HG03442 (cell line): ENCODE data around the gene TDRD10.

Source experiments
- ATAC-seq: cut with Tn5 transposase; IDR thresholded peaks from one replicate; pipeline ENCODE4 v1.9.1; 2021; ENCODE audit warnings: mild to moderate bottlenecking, moderate library complexity; ENCODE audit not compliant: unreplicated experiment

Gene TDRD10

DNA sequence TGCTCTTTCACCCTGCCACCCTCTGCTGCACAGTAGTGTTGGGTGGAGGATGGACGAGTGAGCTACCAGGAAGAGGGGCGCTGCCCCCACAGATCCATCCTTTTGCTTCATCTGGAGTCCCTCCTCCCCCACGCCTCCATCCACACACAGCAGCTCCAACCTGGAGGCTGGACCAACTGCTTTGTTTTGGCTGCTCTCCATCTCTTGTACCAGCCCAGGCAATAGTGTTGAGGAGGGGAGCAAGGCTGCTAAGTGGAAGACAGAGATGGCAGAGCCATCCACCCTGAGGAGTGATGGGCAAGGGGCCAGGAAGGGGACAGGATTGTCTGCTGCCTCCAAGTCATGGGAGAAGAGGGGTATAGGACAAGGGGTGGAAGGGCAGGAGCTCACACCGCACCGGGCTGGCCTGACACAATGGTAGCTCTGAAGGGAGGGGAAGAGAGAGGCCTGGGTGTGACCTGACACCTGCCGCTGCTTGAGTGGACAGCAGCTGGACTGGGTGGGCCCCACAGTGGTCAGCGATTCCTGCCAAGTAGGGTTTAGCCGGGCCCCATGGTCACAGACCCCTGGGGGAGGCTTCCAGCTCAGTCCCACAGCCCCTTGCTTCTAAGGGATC is 74.0 kb downstream of the TDRD10 start:
- ATAC-seq: no peak

DNA sequence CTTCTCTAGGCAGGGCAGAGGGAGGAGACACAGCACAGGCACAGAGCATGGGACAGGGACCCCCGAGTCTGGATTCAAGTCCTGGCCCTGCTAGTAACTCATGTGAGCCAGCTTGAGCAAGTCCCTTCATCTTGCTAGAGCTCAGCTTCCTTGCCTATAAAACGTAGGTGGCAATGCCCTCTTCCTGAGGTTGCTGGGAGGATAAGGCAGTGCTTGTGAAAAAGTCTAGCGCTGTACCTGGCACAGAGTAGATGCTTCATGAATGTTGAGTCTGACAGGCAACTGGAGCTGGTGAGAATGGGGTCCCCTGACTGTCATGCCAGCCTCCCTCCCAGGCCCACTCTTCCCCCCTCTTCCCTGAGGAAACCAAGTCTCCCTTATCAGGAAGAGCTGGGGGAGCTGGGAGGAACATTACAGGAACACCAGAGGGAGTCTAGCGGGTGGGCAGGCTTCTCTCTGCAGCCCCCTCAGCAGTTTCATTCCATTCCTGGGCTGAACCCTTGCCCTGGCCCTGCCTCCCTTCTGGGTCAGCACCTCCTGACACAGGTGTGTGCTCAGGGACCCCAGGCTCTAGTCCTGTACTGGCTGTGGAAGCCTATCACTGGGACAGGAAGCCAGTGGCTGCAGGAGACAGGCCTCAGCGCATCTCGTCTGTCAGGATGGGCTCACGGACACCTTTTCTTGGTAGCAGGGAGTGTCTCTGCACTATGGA is 75.5 kb downstream of the TDRD10 start:
- no peak for ATAC-seq

DNA sequence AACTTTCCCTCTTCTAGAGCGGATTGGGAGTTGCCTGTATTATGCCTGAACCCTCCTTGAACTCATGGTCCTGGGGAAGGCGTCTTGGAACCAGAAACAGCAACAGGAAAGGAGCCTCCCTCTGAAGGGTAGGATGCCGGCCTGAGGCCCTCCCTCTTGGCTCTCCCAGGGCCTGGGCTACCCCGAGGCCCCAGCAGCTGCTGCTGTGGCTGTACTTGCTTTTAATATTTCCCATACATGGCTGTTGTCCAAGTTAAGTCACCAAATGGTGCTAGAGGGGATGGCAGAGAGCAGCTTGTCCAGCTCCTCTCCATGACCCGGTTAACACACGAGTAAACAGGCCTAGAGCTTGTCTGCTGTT is 76.0 kb downstream of the TDRD10 start:
- no peak for ATAC-seq

DNA sequence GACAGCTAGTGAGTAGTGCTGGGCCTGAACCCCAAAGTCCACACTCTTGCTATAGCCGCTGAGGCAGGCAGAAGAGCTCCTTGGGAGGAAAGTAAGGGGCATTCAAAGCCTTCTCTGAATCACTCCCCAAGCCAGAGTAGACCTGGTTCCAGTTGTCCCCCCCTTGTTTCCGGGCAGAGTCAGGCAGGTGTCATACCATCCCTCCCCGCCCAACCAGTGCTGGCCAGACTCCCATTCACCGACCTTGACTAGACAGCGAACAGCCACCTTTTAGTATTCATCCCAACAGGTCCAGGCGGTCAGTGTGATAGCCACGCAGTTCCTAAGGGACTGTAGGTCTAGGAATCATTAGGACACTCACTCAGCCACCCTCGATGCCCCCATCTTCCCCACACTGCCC is 77.4 kb downstream of the TDRD10 start:
- ATAC-seq: no peak

DNA sequence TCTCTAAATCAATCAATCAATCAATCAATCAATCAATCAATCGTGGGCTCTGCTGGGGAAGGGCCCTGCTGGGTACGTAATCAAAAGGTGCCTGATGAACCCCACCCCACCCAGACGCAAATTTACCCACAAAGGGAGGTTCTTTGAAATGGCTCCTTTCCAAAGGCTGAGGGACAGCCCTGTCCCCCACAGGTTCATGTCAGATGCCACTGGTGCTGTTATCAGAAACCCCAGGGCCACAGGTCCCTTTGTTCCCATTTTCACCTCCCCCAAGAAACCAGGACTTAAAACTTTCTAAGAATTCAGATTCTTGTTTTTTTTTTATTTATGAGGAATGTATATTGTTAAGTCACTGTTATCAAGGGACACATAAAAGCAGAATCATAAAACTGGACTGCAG is 79.7 kb downstream of the TDRD10 start:
- no peak for ATAC-seq

DNA sequence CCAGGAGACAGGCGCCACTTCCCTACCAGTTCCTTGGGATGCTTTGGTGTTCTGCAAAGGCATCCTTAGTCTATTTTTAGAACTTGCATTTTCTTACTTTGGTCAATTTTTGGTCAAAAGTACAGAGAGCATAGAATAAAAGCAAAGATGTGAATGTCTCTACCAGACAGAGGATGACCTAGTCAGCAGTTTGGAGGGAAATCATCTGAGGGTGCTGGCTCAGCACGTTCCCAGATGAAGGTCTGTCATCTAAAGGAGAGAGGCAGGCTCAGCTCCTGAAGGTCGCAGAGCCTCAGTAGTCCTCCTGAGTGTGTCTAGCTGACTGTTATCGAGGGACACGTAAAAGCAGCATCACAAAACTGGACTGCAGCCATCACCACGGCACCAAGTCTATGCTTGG is 80.9 kb downstream of the TDRD10 start:
- no peak for ATAC-seq

DNA sequence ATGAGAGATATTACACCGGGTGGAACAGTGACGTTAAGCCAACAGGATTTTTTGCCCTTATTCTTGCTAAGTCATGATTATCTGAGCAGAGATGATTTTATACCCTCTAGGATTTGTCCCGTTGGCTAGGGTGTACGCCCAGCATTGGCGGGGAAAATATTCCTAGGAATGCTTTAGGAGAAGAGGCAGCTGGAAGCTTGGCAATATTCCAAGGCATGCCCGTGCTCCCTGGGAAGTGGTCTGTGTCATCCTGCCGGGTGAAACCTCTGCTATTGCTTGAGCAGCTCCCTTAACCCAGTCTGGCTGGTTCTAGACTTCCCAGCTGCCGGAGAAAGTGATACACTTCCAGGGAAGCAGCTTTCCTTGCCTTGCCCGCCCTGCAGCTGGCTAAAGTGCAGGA is 81.8 kb downstream of the TDRD10 start:
- ATAC-seq: no peak

DNA sequence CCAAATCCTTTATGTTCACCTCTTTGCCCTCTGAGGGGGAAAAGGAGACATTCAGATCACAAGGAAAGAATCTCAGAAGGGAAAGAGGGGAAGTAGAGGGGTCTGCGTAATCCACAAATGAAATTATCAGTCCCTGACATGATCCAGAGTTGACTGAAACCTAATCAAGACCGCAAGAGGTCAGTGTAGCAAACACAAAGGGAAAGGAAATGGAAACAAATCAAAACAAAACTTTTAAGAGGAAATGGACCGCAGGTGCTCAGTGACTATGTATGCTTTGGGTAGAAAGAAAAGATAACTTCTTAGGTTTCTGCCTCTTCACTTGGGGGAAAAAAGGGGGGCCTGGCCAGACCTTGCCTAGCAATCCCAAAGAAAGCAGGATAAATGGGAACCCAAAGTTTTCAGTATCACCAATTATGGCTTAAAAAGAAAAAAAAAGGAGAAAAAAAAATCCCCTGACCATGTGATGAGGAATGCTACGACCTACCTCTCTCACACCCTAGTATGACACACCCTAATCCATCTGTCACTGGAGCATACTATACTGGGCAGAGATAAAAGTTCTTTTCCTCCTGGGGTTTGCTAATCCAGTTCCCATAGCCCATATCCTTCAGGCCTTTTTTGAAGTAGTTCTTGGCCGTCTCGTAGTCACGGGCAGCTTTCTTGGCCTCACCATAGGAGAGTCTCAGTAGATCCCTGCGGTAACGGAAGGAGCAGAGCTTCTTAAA is 82.4 kb downstream of the TDRD10 start:
- no peak for ATAC-seq

DNA sequence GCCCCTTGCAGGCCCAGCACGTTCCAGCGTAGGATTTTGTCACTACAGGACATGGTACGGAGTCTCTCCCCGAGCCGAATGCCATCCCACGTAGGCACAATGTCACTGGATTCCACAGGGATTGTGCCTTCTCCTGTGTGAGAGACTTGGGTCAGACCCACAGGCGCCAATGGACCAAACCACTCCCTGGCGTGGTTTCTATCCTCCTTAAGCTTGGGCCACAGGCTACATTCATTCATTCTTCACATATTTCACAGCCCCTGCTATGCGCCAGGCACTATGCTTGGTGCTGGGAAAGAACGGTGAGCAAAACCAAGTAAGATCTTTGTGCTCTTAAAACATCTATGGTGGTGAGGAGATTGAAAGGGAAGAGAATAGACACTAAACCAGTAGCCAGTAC is 84.2 kb downstream of the TDRD10 start:
- ATAC-seq: no peak

DNA sequence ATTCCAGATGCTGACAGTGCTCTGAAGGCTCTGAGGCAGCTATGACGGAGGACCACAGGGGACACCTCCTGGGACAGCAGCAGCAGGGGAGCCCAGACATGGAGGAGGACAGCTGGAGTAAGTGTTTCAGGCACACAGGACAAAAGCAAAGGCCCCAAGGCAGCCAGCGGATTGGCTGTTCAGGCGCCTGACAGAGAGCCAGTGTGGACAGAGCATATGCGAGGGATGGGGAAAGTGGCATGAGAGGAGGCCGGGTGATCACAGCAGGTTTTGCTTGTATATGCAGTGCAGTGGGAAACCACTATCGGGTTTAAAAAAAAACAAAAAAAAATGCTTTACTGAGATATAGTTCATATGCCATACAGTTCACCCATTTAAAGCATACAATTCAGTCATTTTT is 84.6 kb downstream of the TDRD10 start:
- ATAC-seq: no peak

DNA sequence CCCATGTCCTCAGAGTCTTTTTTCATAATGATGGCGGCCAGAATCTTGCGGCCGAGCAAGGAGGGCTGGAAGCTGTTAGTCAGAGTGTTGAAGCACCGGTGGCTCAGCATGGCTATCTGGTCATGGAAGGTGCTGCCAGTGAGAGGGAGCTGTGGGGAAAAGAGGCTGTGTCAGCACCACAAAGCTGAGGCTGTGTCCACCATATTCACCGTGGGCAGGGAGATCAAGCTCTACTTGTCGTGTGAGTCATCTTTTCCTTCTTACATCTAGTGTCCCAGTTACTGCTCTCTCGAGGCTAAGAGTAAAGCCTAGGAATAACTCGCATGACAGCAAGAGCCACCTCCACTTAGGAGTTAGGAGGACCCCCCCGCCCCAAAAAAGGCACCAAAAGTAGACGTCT is 87.8 kb downstream of the TDRD10 start:
- ATAC-seq: no peak

DNA sequence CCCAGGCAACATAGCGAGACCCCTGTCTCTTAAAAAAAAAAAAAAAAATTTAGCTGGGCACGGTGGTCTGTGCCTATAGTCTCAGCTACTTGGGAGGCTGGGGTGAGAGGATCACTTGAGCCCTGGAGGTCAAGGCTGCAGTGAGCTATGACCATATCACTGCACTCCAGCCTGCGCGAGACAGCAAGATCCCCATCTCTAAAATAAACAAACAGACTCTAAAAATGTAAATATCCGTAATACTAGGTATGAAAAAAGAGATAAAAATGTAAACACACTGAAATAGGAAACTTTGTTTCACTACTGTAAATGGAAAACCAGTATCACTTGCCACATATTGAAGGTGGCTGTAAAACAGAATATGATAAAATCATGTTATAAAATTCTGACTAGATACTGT is 88.7 kb downstream of the TDRD10 start:
- no peak for ATAC-seq

DNA sequence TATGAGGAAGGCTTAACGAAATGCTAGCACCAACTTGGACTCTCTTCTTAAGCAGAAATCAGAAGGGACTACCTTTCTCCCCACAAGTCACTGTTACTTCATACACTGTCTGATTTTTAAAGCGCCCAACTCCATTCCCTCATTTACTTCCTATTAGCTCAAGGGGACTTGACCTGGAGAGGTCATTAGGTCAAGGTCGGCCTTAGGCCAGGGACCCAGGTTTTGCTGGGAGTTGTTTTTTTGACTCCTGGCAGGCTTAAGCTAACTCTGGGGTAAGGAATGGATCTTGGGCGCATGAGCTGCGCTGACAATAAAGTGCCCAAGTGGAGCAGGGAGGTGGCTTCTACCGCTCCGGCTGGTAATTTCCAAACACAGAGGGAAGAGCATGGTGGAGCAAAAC is 89.2 kb downstream of the TDRD10 start:
- no peak for ATAC-seq

DNA sequence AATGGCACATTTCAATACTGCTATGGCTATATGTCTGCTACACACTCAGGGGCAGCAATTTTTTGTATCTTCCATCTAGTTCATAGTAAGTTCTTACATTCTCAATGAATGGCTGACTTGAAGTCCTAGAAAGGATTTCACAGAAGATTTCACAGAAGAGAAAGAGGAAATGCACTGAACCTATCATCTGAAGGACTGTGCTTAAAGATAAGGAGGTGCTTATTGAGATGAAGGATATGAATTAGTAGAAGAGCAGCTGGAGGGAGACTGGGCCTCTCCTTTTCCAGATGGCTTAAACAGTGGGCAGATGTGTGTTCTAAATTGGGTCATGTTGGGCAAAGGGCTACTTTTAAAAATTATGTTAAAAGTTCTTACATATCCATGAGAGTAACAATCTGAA is 91.4 kb downstream of the TDRD10 start:
- ATAC-seq: no peak

DNA sequence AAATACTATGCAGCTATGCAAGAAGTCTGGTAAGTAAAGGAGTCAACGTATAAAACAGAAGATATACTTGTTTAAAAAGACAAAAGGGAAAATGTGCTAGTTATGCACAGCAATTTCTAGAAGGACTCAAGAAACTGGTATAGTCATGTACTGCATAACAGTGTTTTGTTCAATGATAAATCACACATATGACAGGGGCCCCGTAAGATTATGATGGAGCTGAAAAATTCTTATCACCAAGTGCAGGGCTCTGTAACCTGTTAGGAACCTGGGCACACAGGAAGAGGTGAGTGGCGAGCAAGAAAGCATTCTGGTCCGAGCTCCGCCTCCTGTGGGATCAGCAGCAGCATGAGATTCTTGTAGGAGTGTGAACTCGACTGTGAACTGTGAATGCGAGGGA is 92.8 kb downstream of the TDRD10 start:
- no peak for ATAC-seq

DNA sequence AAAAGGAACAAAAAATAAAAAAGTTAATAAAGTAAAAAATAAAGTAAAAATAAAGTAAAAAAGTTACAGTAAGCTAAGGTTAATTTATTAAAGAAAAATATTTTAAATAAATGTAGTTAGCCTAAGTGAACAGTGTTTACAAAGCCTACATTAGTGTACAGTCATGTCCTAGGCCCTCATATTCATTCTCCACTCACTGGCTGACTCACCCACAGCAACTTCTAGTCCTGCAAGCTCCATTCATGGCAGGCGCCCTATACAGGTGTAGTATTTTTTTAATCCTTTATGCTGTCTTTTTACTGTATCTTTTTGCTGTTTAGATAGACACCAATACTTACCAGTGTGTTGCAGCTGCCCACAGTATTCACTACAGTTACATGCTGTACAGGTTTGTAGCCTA is 93.6 kb downstream of the TDRD10 start:
- ATAC-seq: no peak
